Measurements from ENCODE around the gene RPS4Y1. TPM values are rescaled to one million over a fixed set of nuclear protein-coding genes. Genes with fewer than 3 reads are reported as not detected.
"Not testable (repeated sequence)": the region's sequence is repeated elsewhere in the genome, so short reads cannot be mapped to it uniquely, and the experiment has no call there.

Gene RPS4Y1
- polyA plus RNA-seq (2013, experiment 1 of 2; ENCODE audit: insufficient read length): 354 TPM
- polyA plus RNA-seq (2013, experiment 2 of 2; ENCODE audit: insufficient read length): 394 TPM

DNA sequence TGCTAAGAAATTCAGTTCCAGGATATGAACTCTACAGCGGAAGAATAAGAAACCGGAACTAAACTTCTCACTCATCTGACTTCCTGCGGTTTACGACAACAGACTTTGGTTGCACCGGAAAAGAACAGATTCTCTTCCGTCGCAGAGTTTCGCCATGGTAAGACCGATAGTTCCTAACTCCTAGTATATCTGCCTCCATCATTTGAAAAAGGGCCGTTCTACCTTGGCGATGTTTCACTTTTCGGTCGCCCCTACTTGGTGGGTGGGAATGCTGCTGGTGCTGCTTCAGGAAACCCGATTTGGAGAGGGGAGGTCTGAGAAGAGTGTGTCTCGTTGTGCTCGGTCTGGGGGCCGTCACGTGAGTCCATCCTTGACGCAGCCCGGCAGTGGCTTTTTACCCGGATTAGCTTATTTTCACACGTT is at the start of gene RPS4Y1:
TSS of gene RPS4Y1 (plus strand) at position 132 of the 423 bp plus-strand sequence. CDS start at position 155, 23 bp downstream.
- DNase-seq: peak; percentile 79

DNA sequence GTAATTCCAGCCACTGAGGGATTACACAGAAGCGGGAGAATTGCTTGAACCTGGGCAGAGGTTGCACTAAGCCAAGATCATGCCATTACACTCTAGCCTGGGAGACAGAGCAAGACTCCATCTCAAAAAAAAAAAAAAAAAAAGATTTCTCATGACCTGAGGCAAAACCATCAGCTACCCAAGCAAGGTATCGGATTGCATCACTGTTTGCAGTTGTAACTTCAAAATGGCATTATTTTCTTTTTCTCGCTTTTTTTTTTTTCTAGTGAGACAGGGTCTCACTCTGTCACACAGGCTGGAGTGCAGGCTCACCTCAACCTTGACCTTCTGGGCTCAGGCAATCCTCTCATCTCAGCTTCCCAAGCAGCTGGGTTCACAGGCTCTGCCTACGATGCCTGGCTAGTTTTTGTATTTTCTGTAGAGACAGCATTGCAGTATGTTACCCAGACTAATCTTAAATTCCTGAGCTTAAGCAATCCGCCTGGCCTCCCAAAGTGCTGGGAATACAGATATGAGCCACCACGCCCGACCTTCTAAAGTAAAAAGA is 44.4 kb upstream of the RPS4Y1 start:
- no peak for DNase-seq

DNA sequence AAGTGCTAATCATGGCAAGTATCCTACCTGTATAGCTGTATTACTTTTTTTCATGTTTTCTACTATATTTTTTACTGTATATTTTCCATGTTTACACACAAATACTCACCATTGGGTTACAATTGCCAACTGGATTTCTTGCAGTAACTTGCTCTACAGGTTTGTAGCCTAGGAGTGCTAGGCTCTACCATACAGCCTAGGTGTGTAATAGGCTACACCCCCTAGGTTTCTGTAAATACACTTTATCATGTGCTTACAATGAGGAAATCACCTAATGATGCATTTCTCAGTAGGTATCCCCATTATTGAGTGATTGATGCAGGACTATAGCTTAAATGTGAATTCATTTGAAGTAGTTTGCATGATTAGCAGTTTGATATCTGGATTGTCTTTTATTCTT is 43.4 kb upstream of the RPS4Y1 start:
- no peak for DNase-seq

DNA sequence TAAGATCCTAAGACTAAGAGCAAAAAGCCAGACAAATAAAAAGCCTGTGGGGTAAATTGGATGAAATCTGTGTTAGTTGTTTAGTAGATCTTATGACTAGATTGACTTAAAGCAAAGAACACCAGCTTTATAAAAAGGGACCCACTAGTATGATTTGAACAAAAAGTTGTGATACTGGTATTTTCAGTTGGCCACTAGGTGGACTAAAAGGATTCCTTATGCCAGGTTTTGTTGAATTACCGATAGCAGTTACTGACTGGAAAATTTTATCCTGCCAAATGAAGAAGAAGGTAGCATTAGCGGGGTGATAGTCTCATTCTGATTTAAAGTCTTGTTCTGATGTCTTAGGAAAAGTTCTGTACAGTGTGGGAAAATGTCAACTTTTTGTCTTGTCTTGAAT is 41.2 kb upstream of the RPS4Y1 start:
- DNase-seq: peak; percentile 19

DNA sequence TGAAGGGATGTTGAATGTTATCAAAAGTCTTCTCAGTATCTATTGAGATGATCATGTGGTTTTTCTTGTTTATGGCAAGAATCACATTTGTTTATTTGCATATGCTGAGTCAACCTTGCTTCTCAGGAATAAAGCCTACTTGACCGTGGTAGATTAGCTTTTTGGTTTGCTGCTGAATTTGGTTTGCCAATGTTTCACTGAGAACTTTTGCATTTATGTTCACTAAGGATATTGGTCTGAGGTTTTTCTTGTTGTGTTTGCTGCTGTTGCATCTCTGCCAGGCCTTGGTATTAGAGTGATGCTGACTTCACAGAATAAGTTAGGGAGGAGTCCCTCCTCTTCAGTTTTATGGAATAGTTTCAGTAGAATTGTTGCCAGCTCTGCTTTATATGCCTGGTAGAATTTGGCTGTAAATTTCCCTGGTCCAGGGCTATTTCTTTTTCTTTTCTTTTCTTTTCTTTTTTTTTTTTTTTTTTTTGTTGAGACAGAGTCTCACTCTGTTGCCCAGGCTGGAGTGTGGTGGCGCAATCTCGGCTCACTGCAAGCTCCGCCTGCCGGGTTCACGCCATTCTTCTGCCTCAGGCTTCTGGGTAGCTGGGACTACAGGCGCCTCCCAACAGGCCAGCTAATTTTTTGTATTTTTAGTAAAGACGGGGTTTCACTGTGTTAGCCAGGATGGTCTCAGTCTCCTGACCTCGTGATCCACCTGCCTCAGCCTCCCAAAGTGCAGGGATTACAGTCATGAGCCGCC is 24.1 kb upstream of the RPS4Y1 start:
- not testable (repeated sequence) for DNase-seq

DNA sequence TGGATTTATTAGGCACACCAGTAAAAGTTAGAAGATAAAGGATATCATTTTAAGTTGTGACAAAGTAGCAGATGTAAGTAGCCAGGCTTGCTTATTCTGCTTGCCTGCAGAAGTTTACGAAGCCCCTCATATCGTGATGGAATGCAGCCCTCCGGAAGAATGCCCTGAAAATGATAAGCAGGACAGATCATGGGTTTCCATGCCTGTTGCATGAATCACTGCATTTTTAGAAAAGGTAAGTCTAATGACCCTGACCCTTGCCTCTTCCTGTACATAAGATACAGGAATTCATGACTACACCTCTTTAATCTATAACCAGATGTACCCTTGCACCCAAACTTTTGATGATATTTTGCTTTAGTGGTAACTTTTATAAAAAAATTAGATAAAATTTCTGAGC is 16.9 kb upstream of the RPS4Y1 start:
- no peak for DNase-seq

DNA sequence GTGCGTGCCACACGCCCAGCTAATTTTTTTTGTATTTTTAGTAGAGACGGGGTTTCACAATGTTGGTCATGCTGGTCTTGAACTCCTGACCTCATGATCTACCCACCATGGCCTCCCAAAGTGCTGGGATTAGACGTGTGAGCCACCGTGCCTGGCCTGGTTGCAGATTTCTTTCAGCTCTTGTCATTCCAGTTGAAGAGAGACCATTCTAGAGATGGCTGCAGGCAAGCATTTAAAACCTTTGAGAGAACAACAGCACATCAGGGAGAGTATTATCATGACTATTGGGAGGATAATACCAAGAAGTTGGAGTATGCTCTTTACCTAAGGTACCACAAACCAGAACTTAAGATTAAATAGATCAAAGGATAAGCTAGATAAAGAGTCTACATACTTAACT is 12.9 kb upstream of the RPS4Y1 start:
- no peak for DNase-seq

DNA sequence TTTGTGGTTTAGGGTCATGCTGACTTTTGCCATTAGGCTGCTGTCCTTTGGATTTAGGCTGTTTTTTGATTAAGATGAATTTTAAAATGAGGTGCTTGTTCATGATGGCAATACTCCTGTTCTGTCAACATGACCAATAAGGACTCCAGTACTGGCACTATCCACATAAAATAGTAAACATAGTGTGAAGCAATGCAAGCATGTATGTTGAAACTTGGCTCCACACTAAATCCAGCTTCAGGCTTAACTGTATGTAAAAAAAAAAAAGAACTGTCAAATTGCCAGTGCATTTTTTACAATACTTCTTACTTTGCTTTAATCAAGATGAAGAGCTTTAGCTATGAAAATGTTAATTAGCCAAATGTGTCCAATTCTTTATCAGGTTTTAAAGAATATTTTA is 6.2 kb upstream of the RPS4Y1 start:
- DNase-seq: no peak

DNA sequence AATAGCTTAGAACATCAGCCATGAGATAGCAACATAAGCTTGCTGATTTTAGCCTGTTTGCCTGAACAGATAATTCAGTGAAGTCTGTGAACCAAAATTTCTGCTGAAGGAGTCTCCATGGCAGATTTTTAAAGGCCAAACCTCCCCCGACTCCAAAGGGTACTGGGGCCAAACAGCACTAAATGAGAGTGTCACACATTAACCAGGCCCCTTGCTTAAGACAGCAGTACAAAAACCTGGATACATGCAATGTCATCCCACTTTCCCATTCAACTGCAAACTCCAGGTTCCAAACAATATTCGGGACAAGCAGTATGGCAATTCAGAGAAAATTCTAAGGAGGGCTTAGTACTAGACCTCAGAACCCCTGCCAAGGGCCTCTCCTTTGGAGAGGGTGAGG is 4.3 kb upstream of the RPS4Y1 start:
- no peak for DNase-seq

DNA sequence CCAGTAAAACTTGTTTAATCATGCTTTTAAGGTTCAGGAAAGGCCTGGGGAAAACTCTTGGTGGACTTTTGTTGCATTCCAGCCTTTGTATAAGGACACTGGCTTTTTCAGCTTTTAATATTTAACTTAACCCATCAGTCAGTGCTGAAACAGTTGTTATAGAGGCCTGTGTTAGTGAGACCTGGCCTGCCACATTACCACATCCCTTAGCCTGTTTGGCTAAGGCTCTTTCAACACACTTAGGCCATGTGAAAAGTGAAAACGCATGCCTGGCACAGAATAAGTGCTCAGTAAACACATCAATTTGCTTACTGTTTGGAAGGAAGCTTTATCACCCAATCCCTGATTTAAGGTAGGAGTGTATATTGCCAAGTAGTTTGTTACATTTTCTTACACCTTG is 3.5 kb upstream of the RPS4Y1 start:
- DNase-seq: no peak

DNA sequence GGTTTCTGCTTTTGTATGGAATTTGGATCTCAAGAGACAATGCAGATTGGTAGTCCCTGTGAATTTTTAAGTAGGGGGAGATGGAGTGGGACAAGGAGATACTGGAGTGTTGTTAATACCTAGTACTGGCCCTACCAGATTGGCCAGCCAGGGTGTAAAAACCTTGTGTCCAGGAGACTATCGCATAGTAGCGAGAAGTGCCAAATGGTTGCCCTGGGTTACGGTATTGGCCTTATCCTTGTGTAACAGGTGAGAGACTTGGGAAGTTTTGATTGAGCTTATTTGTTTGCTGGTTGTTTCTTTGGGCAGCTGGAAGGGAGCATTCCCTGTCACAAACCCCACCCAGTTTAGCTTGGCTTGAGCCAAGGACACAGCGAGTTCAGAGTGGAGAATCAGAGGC is 5.4 kb downstream of the RPS4Y1 start:
- DNase-seq: no peak

DNA sequence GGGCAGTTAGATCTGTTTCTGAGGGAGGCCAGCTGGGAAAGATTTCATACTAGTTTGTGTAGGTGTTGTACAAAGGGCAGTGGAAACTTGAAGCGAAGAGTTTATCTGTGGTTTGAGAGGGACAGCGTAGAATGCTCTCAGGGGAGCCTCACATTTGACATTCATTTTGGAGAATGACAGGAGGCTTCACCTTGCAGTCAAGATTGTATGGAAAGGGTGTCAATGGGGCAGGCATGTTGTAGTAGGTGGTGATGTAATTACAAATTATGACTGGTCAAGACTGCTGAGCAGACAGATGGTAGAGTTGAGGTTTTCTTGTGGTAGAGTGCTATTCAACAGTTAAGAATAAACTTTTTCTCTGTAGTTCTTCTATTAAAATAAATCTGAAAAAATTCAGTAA is 7.0 kb downstream of the RPS4Y1 start:
- no peak for DNase-seq

DNA sequence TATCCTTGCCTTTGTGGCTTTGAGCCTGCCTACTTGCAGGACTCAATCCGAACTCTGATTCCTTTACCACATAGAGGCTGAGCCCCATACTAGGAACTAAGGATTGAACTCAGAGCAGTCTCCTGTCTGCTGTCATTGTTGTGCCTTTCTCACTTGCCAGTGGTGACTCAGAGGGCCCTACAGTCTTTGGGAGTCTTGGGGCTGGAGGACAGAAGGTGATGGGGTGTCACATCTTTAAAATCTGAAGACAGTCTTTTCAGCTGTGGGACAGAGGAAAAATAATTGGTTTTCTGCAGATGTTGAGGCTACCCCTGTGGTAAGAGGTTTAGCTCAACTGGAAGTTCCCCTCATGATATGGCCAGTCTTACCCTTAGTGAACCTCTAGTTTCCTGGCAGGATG is 8.0 kb downstream of the RPS4Y1 start:
- DNase-seq: no peak

DNA sequence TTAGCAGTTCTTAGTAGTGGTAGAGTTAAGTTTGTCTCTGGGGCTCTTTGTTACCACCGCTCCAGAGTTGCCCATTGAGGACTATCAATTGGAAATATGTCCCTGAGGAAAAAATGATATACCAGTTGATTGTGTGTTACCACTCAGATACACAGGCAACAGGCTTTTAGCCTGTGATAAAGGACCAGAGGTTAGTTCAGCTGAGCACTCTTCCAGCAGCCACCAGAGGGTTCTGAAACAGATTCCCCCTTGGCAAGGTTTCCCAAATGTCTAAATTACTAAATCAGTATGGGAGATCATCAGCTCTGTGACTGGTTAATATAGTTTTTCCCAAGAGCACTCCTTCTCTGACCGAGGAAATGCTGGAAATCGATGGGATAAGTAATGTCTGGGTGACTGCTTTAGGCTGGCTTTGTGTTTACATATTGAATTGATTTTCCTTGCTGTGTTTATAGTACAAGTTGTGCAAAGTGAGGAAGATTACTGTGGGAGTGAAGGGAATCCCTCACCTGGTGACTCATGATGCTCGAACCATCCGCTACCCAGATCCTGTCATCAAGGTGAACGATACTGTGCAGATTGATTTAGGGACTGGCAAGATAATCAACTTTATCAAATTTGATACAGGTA is 12.9 kb downstream of the RPS4Y1 start:
- no peak for DNase-seq

DNA sequence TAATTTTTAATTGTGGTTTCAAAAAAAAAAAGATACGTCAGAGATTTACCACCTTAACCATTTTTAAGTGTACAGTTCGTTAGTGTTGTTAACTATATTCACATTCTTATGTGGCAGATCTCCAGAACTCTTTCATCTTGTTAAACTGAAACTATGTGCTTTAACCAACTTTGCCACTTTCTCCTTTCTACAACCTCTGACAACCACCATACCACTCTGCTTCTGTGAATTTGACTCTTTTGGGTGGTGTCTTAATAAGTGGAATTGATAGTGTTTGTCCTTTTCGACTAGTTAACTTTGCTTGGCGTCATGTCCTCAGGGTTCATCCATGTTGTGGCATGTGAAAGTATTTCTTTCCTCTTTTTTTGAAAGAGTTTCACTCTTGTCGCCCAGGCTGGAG is 15.7 kb downstream of the RPS4Y1 start:
- no peak for DNase-seq

DNA sequence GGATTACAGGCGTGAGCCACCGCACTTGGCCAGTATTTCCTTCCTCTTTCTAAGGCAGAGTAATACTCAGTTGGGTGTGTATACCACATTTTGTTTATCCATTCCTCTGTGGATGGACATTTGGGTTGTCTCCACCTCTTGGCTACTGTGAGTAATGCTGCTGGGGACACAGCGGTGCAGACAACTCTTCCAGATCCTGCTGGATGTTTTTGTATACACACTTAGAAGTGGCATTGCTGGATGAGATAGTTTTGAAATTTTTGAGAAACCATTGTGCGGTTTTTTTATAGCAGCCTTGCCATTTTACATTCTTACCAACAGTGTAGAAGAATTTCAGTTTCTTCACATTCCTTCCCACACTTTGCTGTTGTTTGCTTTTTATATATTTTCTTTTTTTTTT is 16.3 kb downstream of the RPS4Y1 start:
- DNase-seq: peak; percentile 65

DNA sequence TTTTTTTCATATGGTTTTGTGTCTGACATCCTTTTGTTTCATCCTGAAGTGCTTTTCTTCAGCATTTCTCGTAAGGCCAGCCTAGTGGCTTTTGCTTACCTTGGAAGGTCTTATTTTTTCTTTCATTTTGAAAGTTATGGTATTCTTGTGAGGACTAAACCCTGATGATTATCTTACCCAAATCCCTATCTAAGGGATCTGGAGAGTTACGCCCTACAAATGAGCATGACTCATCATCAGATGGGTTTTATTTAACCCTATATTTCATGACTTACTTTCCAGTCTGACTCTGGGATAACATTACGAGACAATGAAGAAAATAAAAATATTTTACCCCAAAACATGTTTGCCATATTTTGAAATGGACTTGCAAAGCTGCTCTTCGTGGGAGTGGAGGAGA is 18.4 kb downstream of the RPS4Y1 start:
- peak; percentile 22 for DNase-seq

DNA sequence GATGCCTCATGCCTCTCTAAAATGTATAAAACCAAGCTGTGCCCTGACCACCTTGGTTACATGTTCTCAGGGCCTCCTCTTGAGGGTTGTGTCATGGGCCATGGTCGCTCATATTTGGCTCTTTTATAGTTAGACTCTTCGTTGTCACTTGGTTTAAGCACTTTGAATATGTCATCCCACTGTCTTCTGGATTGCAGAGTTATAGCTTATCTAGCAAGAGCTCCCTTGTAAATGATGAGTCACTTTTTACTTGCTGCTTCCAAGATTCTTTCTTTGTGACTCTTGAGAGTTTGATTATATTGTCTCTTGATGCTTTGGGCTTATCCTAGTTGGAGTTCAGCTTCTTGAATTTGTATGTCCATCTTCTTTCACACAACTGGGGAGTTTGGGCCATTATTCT is 19.1 kb downstream of the RPS4Y1 start:
- DNase-seq: peak; percentile 84

DNA sequence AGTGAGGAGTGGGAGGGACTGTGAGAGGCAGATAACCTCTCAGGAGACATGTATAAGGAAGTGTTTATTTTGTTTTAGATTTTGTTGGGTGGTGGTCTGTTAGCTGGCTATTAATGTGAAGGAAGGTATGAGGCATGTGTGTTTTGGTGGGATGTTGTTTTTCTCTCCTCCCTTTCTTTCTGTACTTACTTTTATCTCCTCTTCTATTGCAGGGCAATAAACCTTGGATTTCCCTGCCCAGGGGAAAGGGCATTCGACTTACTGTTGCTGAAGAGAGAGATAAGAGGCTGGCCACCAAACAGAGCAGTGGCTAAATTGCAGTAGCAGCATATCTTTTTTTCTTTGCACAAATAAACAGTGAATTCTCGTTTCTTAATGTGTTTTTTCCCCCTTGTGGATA is 25.2 kb downstream of the RPS4Y1 start:
- DNase-seq: no peak

DNA sequence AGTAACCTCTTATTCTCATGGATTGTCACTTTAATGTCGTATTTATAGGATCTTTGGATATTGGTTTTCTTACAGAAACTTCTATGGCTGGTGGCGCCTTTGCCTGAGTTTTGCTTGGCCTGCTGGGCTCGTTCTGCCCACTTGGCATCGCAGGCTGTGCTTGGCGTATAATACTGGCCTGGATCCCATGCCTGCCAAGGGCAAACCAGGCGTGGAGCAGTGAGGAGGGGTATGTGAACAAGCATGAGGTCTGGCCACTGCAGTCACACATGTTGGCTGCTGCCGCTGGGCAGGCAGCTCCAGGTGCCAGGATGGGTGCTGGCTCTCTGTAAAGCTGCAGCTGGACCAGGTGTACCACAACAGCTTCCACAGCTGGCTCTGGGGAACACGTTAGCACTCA is 26.1 kb downstream of the RPS4Y1 start:
- DNase-seq: no peak

DNA sequence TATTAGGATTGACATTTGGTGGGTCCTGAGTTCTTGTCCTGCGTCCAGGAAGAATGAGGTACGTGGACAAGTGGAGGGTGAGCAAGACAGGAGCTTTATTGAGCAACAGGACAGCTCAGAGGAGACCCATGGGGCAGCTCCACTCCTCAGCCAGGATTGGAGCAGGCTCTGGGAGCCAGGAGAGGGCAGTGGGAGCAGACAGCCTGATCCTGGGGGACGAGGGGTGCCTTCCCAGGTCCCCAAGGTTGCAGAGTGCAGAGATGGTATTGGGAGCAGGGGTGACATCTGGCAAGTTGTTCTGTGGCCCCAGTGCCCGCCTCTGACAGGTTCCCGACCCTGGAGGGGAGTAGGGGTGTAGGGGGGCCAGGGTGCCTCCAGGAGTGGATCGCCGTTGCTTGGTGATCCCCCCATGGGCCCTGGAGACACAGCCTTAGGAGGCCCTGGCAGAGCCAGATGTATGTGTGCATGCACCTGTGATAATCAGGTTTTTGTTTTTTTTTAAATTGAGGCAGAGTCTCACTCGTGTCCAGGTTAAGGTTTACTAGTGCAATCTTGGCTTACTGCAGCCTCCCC is 26.7 kb downstream of the RPS4Y1 start:
- DNase-seq: no peak

DNA sequence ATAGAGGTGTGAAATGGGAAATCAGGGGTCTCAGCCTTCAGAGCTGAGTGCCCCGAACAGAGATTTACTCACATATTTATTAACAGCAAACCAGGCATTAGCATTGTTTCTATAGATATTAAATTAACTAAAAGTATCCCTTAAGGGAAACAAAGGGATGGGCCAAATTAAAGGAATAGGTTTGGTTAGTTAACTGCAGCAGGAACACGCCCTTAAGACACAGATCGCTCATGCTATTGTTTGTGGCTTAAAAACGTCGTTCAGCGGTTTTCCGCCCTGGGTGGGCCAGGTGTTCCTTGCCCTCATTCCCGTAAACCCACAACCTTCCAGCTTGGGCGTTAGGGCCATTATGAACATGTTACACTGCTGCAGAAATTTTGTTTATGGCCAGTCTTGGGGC is 30.8 kb downstream of the RPS4Y1 start:
- not testable (repeated sequence) for DNase-seq

DNA sequence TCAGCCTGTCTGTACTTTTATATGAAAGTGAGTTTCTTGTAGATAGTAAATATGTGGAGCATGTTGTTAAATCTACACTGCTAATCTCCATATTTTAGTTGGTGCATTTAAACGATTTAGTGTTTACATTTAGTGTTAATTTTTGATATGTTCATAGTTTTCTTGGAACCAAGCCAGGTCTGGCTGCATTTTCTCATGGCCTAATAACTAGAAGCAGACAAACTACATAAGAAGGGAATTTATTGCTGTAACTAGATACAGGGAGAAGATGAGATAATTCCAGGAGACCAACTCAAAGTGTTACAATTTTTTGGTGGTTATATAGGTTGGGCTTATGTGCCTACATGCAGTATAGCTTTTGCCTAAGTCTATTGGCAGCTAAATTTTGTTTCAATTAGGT is 32.8 kb downstream of the RPS4Y1 start:
- peak; percentile 20 for DNase-seq

DNA sequence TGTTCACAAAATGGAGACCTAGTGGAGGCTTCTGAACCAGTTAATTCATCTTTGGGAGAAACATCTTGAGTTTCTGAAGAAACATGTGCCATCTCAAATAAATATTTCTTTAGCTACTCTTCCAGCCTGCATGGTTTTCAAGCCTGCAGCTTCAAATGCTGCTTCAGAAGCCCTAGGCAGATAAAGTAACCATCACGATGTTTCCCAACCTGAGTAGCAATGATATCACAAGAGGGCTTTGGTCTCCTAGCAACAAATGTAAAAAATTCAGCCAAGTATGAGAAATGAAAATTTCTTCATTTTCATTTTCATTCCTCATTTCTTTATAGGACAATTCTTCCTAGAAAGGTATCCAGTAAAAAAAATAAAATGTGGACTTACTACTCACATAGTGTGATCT is 42.2 kb downstream of the RPS4Y1 start:
- no peak for DNase-seq
